Endothelial cell of hepatic sinusoid (primary cell): ENCODE data around the gene SMIM12.
"Not testable (repeated sequence)": the region's sequence is repeated elsewhere in the genome, so short reads cannot be mapped to it uniquely, and the experiment has no call there.

ENCODE experiments used
- in situ Hi-C: cut with HindIII; loops from 2 replicates; pipeline ENCODE4 v1.10.0; 2017; ENCODE audit warnings: low sequenced_read_pairs

The SMIM12 gene

GRCh38 chr1:34845131-34845901 is 14.2 kb downstream of the SMIM12 start:
- in situ Hi-C loops = no loop called here

- in situ Hi-C loops = no loop called here
These were observed 15.3 kb downstream of the SMIM12 start for GRCh38 chr1:34844252-34844634.

GRCh38 chr1:34843392-34844251 is 15.9 kb downstream of the SMIM12 start:
- in situ Hi-C loops = no loop called here

- in situ Hi-C loops = no loop called here
These were observed 16.6 kb downstream of the SMIM12 start for GRCh38 chr1:34842952-34843371.

GRCh38 chr1:34842073-34842472 is 17.5 kb downstream of the SMIM12 start:
- in situ Hi-C loops = no loop called here

GRCh38 chr1:34840426-34840825 is 19.1 kb downstream of the SMIM12 start:
- in situ Hi-C loops = no loop called here

GRCh38 chr1:34839526-34840305 is 19.8 kb downstream of the SMIM12 start:
- in situ Hi-C loops = no loop called here

- in situ Hi-C loops = no loop called here
These were observed 25.8 kb downstream of the SMIM12 start for GRCh38 chr1:34833711-34834110.

- in situ Hi-C loops = no loop called here
These were observed 27.8 kb downstream of the SMIM12 start for GRCh38 chr1:34831721-34832246.

GRCh38 chr1:34829250-34829649 is 30.3 kb downstream of the SMIM12 start:
- in situ Hi-C loops = no loop called here

- in situ Hi-C loops = no loop called here
These were observed 30.9 kb downstream of the SMIM12 start for GRCh38 chr1:34828611-34829010.

GRCh38 chr1:34827341-34827941 is 32.1 kb downstream of the SMIM12 start:
- in situ Hi-C loops = no loop called here

- in situ Hi-C loops = no loop called here
These were observed 34.0 kb downstream of the SMIM12 start for GRCh38 chr1:34825455-34826091.

- in situ Hi-C loops = no loop called here
These were observed 34.6 kb downstream of the SMIM12 start for GRCh38 chr1:34824817-34825454.

- in situ Hi-C loops = no loop called here
These were observed 37.3 kb downstream of the SMIM12 start for GRCh38 chr1:34822202-34822601.

GRCh38 chr1:34818862-34819261 is 40.7 kb downstream of the SMIM12 start:
- in situ Hi-C loops = not testable (repeated sequence)

- in situ Hi-C loops = no loop called here
These were observed 42.8 kb downstream of the SMIM12 start for GRCh38 chr1:34816778-34817177.

GRCh38 chr1:34816332-34816731 is 43.2 kb downstream of the SMIM12 start:
- in situ Hi-C loops = no loop called here

GRCh38 chr1:34810781-34811180 is 48.8 kb downstream of the SMIM12 start:
- in situ Hi-C loops = not testable (repeated sequence)
